ENCODE measurements around the gene CSPG5. TPM values are rescaled to one million over a fixed set of nuclear protein-coding genes. Genes with fewer than 3 reads are reported as not detected.

The CSPG5 gene
- total RNA-seq, 1 experiment from 2014 or later: 3.8 TPM

DNA sequence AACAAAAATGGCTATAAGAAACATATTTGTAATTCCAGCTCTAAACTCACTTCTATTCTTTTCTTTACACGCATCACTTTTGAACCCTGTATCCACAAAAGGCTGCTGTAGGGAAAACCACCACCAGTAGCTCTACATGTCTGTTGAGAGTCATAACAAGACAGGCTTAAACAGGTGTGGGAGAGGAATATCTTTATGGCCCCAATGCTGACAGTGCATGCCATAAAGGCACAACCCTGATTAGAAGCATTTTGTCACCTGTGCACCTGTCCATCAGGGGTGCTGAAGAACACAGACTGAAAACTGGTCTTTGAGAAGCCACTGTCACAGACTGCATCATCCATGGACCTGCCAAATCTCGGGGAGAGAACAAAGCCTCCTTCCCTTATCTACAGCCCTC, 11.6 kb upstream of the CSPG5 start:
- Histone ChIP-seq H3K9me2 (ENCODE audit: insufficient read depth) (no peaks in the 10 kb centered on the region), H3K27me3 (ENCODE audit: insufficient read depth, low read length) (no peaks in the 10 kb centered on the region), H3K9me3 (ENCODE audit: control insufficient read depth in 1 of 2, insufficient read depth in 1 of 2, low read depth in 1 of 2, low read length in 2 of 2) (no peaks in the 10 kb centered on the region), H3K4me3 (replicated peaks in 1 of 2; ENCODE audit: low read depth in 1 of 2, low read length in 2 of 2) (no peak overlapping the region), H2AFZ (ENCODE audit: low read depth, low read length, poor library complexity, severe bottlenecking) (no peak overlapping the region), H3K9ac (ENCODE audit: low read length) (no peak overlapping the region), H3K79me2 (ENCODE audit: insufficient read depth, low read length) (no peaks in the 10 kb centered on the region), H4K20me1 (ENCODE audit: insufficient read depth) (no peaks in the 10 kb centered on the region), H3K27ac (ENCODE audit: low read depth, low read length) (no peak overlapping the region), H3K4me1 (ENCODE audit: control insufficient read depth in 1 of 2, insufficient read depth in 2 of 2, low read length in 2 of 2) (no peaks in the 10 kb centered on the region), H3K4me2 (ENCODE audit: low read length) (no peak overlapping the region), H3K36me3 (ENCODE audit: control insufficient read depth in 1 of 2, insufficient read depth in 2 of 2, low read length in 2 of 2) (peaks cover 28 to 31% of the 10 kb centered on the region in 2 experiments; a peak in 3 of 4 replicates)
- no peak for DNase-seq (ENCODE audit: low read depth, low spot score)
- RAD21 ChIA-PET (ENCODE audit: low non-redundant PET in 1 of 2, low total read pairs in 2 of 2, uncharacterized antibody in 2 of 2, unreplicated experiment in 2 of 2): no interaction called here
- POLR2A ChIA-PET: no interaction called here
- no peak for TF ChIP-seq CEBPB (IDR thresholded peaks at IDR 0.05; ENCODE audit: low read depth)
- TF ChIP-seq FOSL1 (IDR thresholded peaks at IDR 0.05; ENCODE audit: low read depth): no peak
- no peak for TF ChIP-seq JUND (IDR thresholded peaks at IDR 0.05)
- TF ChIP-seq, protein P1, sequence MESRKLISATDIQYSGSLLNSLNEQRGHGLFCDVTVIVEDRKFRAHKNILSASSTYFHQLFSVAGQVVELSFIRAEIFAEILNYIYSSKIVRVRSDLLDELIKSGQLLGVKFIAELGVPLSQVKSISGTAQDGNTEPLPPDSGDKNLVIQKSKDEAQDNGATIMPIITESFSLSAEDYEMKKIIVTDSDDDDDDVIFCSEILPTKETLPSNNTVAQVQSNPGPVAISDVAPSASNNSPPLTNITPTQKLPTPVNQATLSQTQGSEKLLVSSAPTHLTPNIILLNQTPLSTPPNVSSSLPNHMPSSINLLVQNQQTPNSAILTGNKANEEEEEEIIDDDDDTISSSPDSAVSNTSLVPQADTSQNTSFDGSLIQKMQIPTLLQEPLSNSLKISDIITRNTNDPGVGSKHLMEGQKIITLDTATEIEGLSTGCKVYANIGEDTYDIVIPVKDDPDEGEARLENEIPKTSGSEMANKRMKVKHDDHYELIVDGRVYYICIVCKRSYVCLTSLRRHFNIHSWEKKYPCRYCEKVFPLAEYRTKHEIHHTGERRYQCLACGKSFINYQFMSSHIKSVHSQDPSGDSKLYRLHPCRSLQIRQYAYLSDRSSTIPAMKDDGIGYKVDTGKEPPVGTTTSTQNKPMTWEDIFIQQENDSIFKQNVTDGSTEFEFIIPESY (IDR thresholded peaks at IDR 0.05; ENCODE audit: extremely low read depth, insufficient replicate concordance, low read length): no peak
- no peak for TF ChIP-seq RAD21 (IDR thresholded peaks at IDR 0.05; ENCODE audit: low read depth)
- TF ChIP-seq EZH2phosphoT487 (IDR thresholded peaks at IDR 0.05; ENCODE audit: borderline replicate concordance): no peak
- TF ChIP-seq ZFX (IDR thresholded peaks at IDR 0.05): no peak
- TF ChIP-seq, protein P2, sequence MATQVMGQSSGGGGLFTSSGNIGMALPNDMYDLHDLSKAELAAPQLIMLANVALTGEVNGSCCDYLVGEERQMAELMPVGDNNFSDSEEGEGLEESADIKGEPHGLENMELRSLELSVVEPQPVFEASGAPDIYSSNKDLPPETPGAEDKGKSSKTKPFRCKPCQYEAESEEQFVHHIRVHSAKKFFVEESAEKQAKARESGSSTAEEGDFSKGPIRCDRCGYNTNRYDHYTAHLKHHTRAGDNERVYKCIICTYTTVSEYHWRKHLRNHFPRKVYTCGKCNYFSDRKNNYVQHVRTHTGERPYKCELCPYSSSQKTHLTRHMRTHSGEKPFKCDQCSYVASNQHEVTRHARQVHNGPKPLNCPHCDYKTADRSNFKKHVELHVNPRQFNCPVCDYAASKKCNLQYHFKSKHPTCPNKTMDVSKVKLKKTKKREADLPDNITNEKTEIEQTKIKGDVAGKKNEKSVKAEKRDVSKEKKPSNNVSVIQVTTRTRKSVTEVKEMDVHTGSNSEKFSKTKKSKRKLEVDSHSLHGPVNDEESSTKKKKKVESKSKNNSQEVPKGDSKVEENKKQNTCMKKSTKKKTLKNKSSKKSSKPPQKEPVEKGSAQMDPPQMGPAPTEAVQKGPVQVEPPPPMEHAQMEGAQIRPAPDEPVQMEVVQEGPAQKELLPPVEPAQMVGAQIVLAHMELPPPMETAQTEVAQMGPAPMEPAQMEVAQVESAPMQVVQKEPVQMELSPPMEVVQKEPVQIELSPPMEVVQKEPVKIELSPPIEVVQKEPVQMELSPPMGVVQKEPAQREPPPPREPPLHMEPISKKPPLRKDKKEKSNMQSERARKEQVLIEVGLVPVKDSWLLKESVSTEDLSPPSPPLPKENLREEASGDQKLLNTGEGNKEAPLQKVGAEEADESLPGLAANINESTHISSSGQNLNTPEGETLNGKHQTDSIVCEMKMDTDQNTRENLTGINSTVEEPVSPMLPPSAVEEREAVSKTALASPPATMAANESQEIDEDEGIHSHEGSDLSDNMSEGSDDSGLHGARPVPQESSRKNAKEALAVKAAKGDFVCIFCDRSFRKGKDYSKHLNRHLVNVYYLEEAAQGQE (IDR thresholded peaks at IDR 0.05; ENCODE audit: low read depth): no peak
- TF ChIP-seq, protein P3, sequence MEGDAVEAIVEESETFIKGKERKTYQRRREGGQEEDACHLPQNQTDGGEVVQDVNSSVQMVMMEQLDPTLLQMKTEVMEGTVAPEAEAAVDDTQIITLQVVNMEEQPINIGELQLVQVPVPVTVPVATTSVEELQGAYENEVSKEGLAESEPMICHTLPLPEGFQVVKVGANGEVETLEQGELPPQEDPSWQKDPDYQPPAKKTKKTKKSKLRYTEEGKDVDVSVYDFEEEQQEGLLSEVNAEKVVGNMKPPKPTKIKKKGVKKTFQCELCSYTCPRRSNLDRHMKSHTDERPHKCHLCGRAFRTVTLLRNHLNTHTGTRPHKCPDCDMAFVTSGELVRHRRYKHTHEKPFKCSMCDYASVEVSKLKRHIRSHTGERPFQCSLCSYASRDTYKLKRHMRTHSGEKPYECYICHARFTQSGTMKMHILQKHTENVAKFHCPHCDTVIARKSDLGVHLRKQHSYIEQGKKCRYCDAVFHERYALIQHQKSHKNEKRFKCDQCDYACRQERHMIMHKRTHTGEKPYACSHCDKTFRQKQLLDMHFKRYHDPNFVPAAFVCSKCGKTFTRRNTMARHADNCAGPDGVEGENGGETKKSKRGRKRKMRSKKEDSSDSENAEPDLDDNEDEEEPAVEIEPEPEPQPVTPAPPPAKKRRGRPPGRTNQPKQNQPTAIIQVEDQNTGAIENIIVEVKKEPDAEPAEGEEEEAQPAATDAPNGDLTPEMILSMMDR (IDR thresholded peaks at IDR 0.05 in 2 of 3, conservative IDR thresholded peaks at IDR 0.05 in 1 of 3; ENCODE audit: borderline replicate concordance in 1 of 3, insufficient read depth in 1 of 3, low read depth in 2 of 3, low read length in 2 of 3): no peak
- TF ChIP-seq ELF1 (IDR thresholded peaks at IDR 0.05; ENCODE audit: borderline replicate concordance, low read depth): no peak
- TF ChIP-seq SIN3A (IDR thresholded peaks at IDR 0.05; ENCODE audit: low read depth): no peak
- TF ChIP-seq YY1 (IDR thresholded peaks at IDR 0.05; ENCODE audit: extremely low read depth, insufficient replicate concordance, low read depth, low read length): no peak
- TF ChIP-seq POLR2A (IDR thresholded peaks at IDR 0.05; ENCODE audit: borderline replicate concordance, extremely low read depth, insufficient read depth, insufficient read length): no peak
- TF ChIP-seq TCF7L2 (IDR thresholded peaks at IDR 0.05; ENCODE audit: borderline replicate concordance, extremely low read depth, insufficient read depth, insufficient read length): no peak
- TF ChIP-seq POLR2AphosphoS5 (IDR thresholded peaks at IDR 0.05; ENCODE audit: low read depth, low read length): no peak
- TF ChIP-seq EGR1 (IDR thresholded peaks at IDR 0.05; ENCODE audit: low read depth): no peak
- TF ChIP-seq, protein P4, sequence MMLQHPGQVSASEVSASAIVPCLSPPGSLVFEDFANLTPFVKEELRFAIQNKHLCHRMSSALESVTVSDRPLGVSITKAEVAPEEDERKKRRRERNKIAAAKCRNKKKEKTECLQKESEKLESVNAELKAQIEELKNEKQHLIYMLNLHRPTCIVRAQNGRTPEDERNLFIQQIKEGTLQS (IDR thresholded peaks at IDR 0.05): no peak
- intact Hi-C loops (cut with micrococcal nuclease): no loop called here
- CTCF ChIA-PET: no interaction called here
- ATAC-seq: no peak
- no TSS peak for BruUV-seq (replicated peaks)

All from HCT116 (cell line).